Measurements from ENCODE around the gene MAP3K2.

- no peak for TF ChIP-seq EZH2 (IDR thresholded peaks at IDR 0.05; ENCODE audit: insufficient read depth, poor library complexity, severe bottlenecking)
- no peak for TF ChIP-seq EZH2phosphoT487 (IDR thresholded peaks at IDR 0.05; ENCODE audit: insufficient read depth, low read depth)
These were observed 38.0 kb upstream of the MAP3K2 start for GRCh38 chr2:127425540-127426490.

All from GM23248 (cell line).